ENCODE measurements around the gene POLR2L.

- no peak for TF ChIP-seq CTCF (IDR thresholded peaks at IDR 0.05)
- no peak for TF ChIP-seq EZH2 (IDR thresholded peaks at IDR 0.05; ENCODE audit: borderline replicate concordance, insufficient read depth, low read depth, low read length, poor library complexity, severe bottlenecking)
These were observed 24.2 kb upstream of the POLR2L start for GRCh38 chr11:866481-866880.
